Body of pancreas (tissue), 4 donors: Measurements from ENCODE around the gene POLDIP3.

Experiments
- CTCF ChIP-seq, 7 experiments: fragments of 450-650 bp in 4 of 7; fragments of 200-600 bp in 3 of 7; sonication (generic) in 3 of 7; IDR thresholded peaks; one replicate each; pipeline ENCODE4 v1.5.1; 2016 to 2019; ENCODE audit warnings: antibody characterized with exemption in 7 of 7
- POLR2A ChIP-seq, 3 donors: fragments of 450-650 bp; IDR thresholded peaks; one replicate each; pipeline ENCODE4 v1.6.1; 2016; ENCODE audit warnings: antibody characterized with exemption in 3 of 3, mild to moderate bottlenecking in 2 of 3

GRCh38 chr22:42564699-42565098, 50.0 kb downstream of the POLDIP3 start:
- TF ChIP-seq POLR2A (IDR thresholded peaks at IDR 0.05): no peak
- TF ChIP-seq CTCF (IDR thresholded peaks at IDR 0.05): no peak
